Measurements from ENCODE around the gene KDM5A. TPM values are rescaled to one million over a fixed set of nuclear protein-coding genes. Genes with fewer than 3 reads are reported as not detected.

Gene KDM5A
- total RNA-seq, 3 donors from 2014 or later: 55.8 to 83.6 (median 57.4) TPM

DNA sequence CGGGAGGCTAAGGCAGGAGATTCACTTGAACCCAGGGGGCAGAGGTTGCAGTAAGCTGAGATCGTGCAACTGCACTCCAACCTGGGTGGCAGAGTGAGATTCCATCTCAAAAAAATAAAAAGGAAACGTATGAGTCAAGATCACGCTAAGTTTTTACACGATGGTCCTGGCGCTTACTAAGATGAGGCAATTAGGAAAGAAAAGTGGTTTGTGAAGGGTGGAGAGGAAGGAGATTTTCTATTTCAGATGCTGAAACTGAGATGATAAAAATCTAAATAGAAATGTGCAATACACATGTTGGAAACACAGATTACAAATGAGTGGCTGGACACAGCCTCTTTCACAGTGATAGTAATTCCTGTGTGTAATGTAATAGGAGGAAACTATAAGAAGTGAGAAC is 63.2 kb downstream of the KDM5A start:
- no peaks in the 10 kb centered on the region for H3K9me3 ChIP-seq
- peaks cover 4% of the 10 kb centered on the region for H3K36me3 ChIP-seq
- no peaks in the 10 kb centered on the region for H3K27me3 ChIP-seq
- H3K4me3 ChIP-seq: no peak overlapping the region
- TF ChIP-seq, protein P1, sequence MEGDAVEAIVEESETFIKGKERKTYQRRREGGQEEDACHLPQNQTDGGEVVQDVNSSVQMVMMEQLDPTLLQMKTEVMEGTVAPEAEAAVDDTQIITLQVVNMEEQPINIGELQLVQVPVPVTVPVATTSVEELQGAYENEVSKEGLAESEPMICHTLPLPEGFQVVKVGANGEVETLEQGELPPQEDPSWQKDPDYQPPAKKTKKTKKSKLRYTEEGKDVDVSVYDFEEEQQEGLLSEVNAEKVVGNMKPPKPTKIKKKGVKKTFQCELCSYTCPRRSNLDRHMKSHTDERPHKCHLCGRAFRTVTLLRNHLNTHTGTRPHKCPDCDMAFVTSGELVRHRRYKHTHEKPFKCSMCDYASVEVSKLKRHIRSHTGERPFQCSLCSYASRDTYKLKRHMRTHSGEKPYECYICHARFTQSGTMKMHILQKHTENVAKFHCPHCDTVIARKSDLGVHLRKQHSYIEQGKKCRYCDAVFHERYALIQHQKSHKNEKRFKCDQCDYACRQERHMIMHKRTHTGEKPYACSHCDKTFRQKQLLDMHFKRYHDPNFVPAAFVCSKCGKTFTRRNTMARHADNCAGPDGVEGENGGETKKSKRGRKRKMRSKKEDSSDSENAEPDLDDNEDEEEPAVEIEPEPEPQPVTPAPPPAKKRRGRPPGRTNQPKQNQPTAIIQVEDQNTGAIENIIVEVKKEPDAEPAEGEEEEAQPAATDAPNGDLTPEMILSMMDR (IDR thresholded peaks at IDR 0.05): no peak
- TF ChIP-seq POLR2A (IDR thresholded peaks at IDR 0.05): no peak
- TF ChIP-seq POLR2AphosphoS5 (IDR thresholded peaks at IDR 0.05): no peak
- H3K4me1 ChIP-seq: no peaks in the 10 kb centered on the region
- intact Hi-C loops (cut with DNase I; ENCODE audit: low total_unique reads): loop anchor here (2.0 kb wide), 1 partner anchor 51 kb away; no protein-coding TSS in a partner anchor
- DNase-seq (ENCODE audit: low spot score in 2 of 2): no peak
- H3K27ac ChIP-seq: no peak overlapping the region

DNA sequence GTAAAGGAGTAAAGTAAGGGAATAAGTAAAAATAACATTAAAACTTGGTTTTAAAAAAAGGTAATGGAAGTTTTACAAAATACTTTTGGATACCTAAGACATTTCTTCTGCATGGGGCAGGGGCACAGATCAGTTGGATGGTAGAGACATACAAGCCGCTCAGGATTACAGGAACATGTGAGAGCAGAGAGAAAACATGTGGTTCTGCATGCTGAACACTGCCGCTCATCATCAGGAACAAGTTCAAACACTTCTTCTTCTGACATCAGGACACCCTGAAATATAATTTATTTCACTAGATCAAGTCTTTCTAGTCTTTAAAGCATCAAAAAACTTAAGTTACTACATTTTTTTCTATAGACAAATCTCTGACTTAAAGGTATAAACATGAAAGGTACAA is 65.6 kb downstream of the KDM5A start:
- DNase-seq (ENCODE audit: low spot score in 2 of 2): no peak
- Histone ChIP-seq H3K9me3 (no peaks in the 10 kb centered on the region), H3K36me3 (peaks cover 7% of the 10 kb centered on the region), H3K4me1 (no peaks in the 10 kb centered on the region), H3K27me3 (no peaks in the 10 kb centered on the region), H3K4me3 (no peak overlapping the region), H3K27ac (no peak overlapping the region)
- intact Hi-C loops (cut with DNase I; ENCODE audit: low total_unique reads): no loop called here
- TF ChIP-seq, protein P1 (IDR thresholded peaks at IDR 0.05): no peak

DNA sequence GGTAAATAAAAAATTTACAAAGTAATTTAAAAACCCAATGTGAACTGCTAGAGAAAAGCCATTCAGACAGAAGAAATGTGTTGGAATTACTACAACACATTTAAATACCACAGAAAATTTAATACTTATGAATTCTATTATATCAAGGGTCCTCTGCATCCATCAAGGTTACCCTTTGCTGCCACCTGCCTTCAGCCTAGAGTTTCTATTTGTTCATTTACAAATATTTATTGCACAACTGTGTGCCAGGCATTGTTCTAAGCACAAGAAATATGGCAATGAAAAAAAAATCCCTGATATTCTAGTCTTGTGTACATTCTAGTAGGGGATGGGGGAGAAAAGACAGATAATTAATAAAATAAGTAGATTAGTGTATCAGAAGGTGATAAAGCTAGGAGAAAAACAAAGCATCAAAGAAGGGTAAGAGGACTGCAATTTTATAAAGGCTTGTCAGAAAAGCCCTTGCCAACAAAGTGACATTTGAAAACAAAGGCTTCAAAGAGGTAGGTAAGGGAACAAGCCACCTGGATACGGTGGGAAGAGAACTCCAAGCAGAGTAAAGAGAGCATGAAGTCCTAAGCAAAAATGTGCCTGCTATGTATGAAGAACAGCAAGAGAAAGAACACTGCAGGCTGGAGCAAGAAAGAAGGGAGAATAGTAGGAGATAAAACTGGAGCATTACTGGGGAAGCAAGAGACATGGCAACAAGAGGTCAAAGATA is 67.4 kb downstream of the KDM5A start:
- intact Hi-C loops (cut with DNase I; ENCODE audit: low total_unique reads): no loop called here

DNA sequence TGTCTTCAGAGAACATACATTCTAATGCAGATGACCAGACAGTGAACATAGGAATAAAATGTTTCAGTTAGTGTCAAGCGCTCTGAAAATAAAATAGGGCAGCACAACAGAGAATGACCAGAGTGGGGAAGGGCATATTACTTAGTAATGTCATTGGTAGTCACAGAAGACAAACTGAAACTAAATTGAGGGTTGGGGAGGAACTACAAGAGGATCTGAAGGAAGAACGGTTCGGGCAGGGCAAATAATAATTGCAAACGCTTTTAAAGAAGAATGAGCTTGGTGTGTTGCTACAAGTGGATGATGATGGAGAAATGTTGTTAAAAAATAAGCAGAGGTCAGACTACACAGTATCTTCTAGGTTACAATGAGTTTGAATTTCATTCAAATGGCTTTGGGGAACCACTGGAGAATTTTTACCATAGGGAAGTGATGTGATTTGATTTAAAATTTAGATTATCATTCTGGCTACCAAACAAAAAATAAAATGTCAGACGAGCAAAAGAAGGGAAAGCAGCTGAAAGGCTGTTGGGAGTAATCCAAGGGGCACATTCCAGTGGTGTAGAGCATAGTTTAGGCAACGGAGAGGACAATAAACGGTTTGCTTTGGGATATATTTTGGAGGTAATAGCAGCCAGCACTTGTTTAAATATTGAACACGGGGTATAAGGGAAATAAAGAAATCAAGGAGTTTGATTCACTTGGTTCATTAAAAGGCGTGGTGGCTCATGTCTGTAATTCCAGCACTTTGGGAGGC is 70.2 kb downstream of the KDM5A start:
- Histone ChIP-seq H3K36me3 (peaks cover 16% of the 10 kb centered on the region), H3K27me3 (no peaks in the 10 kb centered on the region), H3K9me3 (no peaks in the 10 kb centered on the region), H3K4me1 (no peaks in the 10 kb centered on the region), H3K4me3 (no peak overlapping the region), H3K27ac (no peak overlapping the region)
- TF ChIP-seq POLR2AphosphoS5 (IDR thresholded peaks at IDR 0.05) (no peak), POLR2A (IDR thresholded peaks at IDR 0.05) (no peak)
- TF ChIP-seq, protein P1 (IDR thresholded peaks at IDR 0.05): no peak
- intact Hi-C loops (cut with DNase I; ENCODE audit: low total_unique reads): no loop called here
- DNase-seq (ENCODE audit: low spot score in 2 of 2): no peak

More for the DNA sequence above, 67.4 kb downstream of the KDM5A start:
- TF ChIP-seq, protein P1 (IDR thresholded peaks at IDR 0.05): no peak
- no peak for TF ChIP-seq POLR2A (IDR thresholded peaks at IDR 0.05)
- no peak for TF ChIP-seq POLR2AphosphoS5 (IDR thresholded peaks at IDR 0.05)
- Histone ChIP-seq H3K4me1 (no peaks in the 10 kb centered on the region), H3K36me3 (peaks cover 16% of the 10 kb centered on the region), H3K9me3 (no peaks in the 10 kb centered on the region), H3K4me3 (no peak overlapping the region), H3K27me3 (no peaks in the 10 kb centered on the region), H3K27ac (no peak overlapping the region)
- no peak for DNase-seq (ENCODE audit: low spot score in 2 of 2)

DNA sequence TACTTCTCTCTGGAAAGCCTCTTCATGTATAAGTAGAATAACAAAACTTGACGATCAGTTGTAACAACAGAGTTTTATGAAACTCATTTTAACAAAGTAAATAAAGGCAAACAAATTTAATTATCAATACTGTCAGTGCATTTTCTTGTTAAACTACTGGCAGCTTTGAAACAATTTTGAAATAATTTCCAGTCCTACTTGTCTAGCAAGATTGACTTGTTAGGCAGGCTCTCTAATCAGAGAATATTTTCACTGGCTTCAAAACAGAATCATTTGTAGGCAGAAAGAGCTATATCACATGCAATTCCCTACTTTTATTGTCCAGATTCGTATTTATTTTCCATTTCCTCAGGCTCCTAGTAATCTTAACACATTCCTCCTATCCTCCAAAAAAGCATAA is 80.6 kb downstream of the KDM5A start:
- Histone ChIP-seq H3K9me3 (no peaks in the 10 kb centered on the region), H3K36me3 (no peaks in the 10 kb centered on the region), H3K27me3 (no peaks in the 10 kb centered on the region), H3K4me1 (no peaks in the 10 kb centered on the region), H3K4me3 (no peak overlapping the region), H3K27ac (no peak overlapping the region)
- no peak for TF ChIP-seq POLR2AphosphoS5 (IDR thresholded peaks at IDR 0.05)
- TF ChIP-seq, protein P1 (IDR thresholded peaks at IDR 0.05): no peak
- TF ChIP-seq POLR2A (IDR thresholded peaks at IDR 0.05): no peak
- no peak for DNase-seq (ENCODE audit: low spot score in 2 of 2)
- intact Hi-C loops (cut with DNase I; ENCODE audit: low total_unique reads): no loop called here
